Neural cell (in vitro differentiated cells): ENCODE results near the gene ITGA5.

ENCODE experiments used
- CTCF ChIP-seq: fragments of 450-650 bp; IDR thresholded peaks from 2 replicates; pipeline ENCODE4 v1.5.1; 2014; ENCODE audit warnings: antibody characterized with exemption, mild to moderate bottlenecking, moderate library complexity; ENCODE audit not compliant: poor library complexity, severe bottlenecking
- EZH2 ChIP-seq: fragments of 200-600, 300-800 bp; shearing (Covaris generic), sonication (generic); IDR thresholded peaks from 2 replicates; pipeline ENCODE4 v1.6.1; 2014; ENCODE audit warnings: antibody characterized with exemption, low read length, borderline replicate concordance, mild to moderate bottlenecking; ENCODE audit not compliant: insufficient read depth, poor library complexity, severe bottlenecking
- POLR2AphosphoS5 ChIP-seq: IDR thresholded peaks from 2 replicates; pipeline ENCODE4 v1.6.1; 2012

- peak; percentile 97 for TF ChIP-seq CTCF
- no peak for TF ChIP-seq EZH2
- no peak for TF ChIP-seq POLR2AphosphoS5
Measured at GRCh38 chr12:54398995-54399793, 19.9 kb downstream of the ITGA5 start.
